RKO (cell line): ENCODE data around the gene MRRF.
A peak's percentile ranks its signal among the peaks of the same experiment; 100 is the strongest.

ENCODE experiments used
- DNase-seq: peaks from one replicate; pipeline ENCODE4 v3.0.0-alpha.2; 2016; ENCODE audit warnings: low spot score

The MRRF gene

DNA sequence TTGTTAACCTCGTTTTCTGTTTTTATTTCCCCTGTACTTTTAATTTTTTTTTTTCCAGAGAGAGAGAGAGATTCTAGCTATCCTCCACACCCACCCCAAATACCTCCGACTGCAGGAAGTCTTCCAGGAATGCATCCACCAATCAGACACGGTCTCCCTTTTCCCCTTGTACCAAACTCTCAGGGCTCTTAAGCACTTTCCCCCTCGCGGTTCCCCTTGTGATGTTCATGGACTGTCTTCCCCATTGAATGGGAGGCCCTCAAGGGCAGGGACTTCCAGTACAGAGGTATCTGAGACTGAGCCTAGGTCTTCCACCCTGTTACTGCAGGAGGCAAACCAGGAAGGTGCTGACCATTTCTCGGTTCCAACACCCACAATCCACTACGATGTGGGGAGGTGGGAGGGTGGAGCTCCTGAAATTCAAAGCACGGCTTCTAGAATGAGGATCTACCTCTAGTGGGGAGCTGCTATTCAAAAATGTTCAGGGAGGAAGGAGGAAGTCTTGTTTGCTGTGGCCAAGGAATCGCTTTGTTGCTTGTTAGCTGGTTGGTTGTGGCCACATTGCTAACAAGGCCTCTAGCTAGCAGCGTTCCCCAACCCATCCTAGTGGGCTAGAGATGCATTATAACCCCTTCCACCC lies 68.6 kb downstream of the MRRF start:
- DNase-seq: no peak

DNA sequence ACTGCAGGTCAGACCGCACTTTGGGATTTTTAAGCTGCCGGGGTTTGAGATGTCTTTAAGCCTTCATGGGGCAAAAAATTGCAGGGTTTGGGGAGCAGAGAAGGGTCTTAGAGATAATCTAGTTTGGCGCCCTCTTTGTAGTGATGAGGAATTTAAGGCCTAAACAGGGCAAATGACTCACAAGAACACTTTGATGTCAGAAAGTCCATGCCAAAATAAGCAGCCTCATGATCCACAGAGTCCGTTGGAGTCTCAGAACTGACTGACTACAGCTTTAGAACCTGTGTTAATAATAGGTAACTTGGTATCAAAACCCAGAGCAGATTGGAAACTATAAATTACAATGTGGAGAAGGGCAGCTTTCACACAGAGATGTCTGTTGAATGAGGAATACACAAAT lies 70.2 kb downstream of the MRRF start:
- no peak for DNase-seq

DNA sequence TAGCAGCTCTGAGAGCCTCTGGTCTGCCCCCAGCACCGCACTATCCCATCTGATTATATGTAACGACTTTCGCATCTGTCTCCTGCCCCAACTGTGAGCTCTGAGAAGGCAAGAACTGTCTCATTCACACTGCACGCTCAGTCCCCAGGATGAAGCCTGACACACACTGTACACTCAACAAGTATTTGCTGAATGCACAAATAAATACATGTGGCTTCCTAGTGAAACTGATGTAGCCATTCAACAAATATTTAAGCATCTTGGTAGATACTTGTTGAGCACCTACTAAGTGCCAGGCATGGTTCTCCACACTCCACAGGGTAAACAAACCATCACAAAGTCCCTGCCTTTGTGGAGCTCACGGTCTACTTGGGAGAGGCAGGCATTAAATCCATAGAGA lies 71.5 kb downstream of the MRRF start:
- no peak for DNase-seq

- no peak for DNase-seq
Observed at GRCh38 chr9:122336866-122337555, 72.3 kb downstream of the MRRF start.

GRCh38 chr9:122337556-122337929 lies 72.9 kb downstream of the MRRF start:
- no peak for DNase-seq

- DNase-seq: no peak
Observed at GRCh38 chr9:122338536-122338935, 73.9 kb downstream of the MRRF start.

GRCh38 chr9:122338994-122339393 lies 74.3 kb downstream of the MRRF start:
- DNase-seq: no peak

DNA sequence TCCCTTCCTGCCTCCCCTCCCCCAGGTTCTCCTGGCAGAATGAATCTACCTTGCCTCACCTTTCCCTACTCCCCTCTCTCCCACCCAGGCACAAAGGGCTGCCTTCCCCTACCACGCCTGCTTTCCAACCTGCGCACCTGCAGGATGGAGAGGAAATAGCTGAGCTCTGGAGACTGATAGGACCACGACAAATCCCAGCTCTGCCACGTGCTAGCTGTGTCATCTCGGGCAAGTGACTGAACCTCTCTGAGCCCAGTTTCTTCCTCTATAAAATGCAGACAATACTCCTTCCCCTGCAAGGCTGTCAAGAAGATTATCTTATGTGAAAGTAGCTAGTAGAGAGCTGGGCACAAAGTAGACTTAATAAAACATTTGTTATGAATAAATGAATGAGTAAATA lies 74.9 kb downstream of the MRRF start:
- DNase-seq: no peak

DNA sequence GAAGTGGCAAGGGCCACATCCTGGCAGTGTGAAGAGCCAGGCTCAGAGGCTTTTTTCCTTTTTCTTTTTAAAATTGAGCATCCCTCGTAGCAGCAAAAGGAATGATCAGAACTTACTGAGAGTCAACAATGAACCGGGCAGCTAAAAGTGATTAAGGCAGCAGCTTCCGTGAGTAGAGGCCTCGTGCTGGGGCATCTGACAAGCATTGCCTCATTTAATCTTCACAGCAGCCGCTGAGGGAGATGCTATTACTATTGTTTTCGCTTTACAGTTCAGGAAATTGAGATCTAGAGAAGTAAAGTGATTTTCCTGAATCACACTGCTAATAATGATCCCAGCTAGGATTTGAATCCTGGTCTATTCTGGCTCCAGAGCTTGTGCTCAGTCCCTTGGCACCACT lies 75.5 kb downstream of the MRRF start:
- DNase-seq: no peak

DNA sequence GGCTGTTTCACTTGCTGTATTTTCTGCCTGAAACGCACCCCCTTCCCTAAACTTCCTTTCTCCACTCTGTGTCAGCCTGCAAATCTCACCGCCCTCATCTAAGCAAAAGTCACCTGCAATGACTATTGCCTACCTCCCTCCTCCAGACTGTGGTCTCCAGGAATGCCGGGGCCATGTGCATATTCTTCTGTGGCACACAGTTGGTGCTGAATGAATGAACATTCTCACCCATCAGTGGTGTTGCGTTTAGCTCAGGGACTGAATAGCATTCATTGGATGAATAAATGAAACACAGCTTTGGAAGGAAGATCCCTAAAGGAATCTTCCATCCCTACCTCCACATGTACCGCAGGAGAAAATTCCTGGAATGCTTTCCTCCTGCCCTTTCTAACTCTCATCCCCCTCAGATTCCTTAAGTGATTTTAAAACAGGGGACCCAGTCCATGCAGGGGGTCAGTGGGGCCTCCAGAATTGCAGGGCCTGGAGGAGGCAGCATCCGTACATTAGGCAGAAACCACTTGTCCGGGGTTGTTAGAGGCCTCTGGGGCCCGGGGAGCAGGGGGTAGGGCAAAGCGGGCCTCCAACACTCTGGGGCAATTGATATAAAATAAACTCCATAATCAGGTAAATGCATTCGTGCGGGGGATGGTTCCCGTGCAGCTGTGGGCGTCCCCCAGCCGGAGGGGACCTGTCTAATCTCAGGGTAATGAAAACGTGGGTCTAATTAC lies 77.8 kb downstream of the MRRF start:
- no peak for DNase-seq

- DNase-seq: peak; percentile 47
Observed at GRCh38 chr9:122346478-122347347, 82.0 kb downstream of the MRRF start.

GRCh38 chr9:122347348-122348287 lies 82.9 kb downstream of the MRRF start:
- DNase-seq: peak; percentile 73

DNA sequence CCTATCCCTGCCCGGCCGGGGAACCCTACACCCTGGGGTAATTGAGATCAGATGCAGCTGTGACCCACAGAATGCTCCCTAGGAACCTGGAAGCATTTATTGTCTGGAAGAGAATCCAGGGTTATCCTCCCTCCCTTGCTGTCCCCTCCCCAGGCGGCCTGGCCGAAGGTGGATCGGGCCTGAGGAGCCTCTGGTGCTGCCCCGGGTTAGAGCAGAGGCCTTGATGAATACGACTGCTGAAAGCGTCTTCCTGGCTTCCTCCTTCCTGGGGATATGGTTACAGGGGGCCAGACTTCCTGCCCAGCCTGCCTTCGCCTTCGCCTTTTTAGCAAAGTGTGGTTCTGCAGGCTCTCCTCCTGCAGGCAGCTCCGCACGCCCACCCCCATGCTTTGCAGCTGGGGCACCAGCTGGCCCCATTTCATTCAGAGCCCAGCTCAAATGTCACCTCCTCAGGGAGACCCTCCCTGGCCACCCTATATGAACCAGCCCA lies 83.7 kb downstream of the MRRF start:
- DNase-seq: no peak

DNA sequence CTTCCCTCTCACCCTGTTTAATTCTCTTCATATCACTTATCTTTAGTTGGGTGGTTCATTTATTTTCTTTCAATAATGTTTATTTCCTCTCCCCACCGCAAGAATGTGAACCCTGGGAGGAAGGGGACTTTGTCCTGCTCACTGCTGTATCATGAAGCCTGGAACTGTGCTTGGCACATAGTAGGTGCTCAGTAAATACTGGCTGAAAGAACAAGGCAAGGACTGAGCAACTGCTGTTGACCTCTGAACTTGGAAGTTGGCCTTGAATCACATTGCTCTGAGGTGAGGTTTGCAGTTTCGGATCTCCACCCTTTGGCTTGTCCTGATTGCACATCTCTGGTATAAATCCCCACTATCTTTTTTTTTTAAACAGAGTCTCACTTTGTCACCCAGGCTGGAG lies 84.1 kb downstream of the MRRF start:
- DNase-seq: no peak

- DNase-seq: no peak
Observed at GRCh38 chr9:122349201-122349600, 84.5 kb downstream of the MRRF start.

DNA sequence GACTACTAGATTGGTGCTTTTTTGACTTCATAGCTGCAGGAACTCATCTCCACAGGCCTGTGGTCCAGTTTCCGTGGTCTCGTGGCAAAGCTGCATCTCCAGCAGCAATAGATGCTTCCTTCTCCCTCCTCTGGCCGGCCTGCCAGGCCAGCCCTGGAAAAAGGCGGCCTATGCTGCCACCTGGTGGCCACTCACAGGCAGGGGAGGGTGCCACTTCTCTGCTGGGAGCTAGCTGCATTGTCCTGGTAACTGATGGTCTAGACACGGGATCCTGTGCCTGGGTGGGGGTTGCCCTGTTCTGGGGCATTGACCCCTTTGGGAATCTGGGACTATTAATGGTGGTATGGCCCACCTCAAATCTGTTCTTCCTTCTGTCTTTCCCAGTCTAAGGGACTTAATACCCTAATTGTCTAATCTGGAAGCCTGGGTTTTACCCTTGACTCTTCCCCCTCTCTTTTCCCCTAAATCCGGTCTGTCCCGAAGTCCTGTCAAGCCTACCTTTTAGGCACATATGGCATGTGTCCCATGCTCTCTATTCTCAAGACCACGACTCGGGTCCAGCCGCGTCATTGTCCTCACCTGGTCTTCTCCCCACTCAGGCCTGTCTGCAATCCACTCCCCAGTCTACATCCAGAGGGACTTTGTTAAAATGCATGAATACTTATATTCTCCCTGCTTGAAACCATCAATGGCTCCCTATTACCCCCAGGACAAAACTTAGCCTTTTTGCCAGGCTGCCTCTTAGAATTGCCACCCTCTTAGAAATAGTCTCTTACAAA lies 86.1 kb downstream of the MRRF start:
- peak; percentile 82 for DNase-seq

DNA sequence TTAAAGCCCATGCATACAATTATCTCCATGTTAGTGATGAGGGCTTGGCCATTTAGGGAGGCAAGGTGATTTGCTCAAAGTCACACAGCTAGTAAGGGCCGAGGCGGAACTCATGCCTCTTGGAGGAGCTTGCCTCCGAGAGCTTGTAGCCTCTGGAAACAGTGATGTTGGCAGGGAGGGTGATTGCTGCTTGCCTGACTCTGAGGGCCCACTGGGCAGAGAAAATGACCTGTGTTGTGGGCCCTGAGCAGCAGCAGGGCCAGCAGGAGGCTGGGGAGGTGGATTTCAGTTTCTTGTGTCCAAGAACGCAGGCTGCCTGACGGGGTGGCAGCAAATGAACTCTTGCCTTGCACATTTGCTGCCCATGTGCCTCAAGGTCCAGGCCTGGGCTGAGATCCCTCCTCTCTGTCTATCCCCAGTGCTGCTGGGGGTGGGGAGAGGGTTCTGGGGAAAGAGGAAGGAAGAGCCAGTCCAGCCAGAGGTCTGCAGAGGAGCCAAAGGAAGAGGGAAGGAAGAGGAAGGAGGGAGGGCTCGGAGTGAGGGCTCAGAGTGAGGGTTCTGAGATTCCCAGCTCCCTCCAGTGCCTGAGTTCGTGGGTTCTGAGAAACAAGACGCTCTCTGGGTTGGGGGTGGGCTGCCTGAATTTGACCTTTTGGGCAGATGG lies 90.0 kb downstream of the MRRF start:
- no peak for DNase-seq

GRCh38 chr9:122355336-122355875 lies 90.7 kb downstream of the MRRF start:
- DNase-seq: no peak

DNA sequence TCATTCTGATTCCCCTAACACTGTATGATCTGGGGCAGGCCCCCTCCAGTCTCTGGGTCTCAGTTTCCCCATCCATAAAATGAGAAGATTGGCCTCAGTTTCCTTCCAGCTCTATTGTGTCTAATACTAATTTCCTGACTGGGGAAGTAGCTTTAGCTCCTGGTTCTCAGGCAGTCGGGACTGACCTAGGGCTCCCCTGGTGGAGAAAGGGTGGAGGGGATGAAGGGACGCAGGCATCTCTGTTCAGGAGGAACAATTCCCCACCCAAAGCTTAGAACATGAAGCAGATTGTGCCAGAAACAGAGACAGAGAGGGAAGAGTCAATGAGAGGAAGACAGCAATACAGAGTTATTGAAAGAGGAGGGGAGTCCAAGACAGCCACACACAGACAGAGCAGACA lies 91.9 kb downstream of the MRRF start:
- DNase-seq: peak; percentile 26
